HL-60 (cell line): ENCODE measurements around the gene BTN2A1.

Experiments
- CTCF ChIP-seq: IDR thresholded peaks from one replicate; pipeline ENCODE4 v1.5.1; 2011; ENCODE audit warnings: low read length, control low read depth, inconsistent platforms; ENCODE audit not compliant: insufficient read depth
- GABPA ChIP-seq: IDR thresholded peaks from 2 replicates; pipeline ENCODE4 v1.6.1; 2012; ENCODE audit warnings: low read depth
- POLR2AphosphoS5 ChIP-seq: IDR thresholded peaks from 2 replicates; pipeline ENCODE4 v1.6.1; 2012; ENCODE audit warnings: low read depth
- REST ChIP-seq: IDR thresholded peaks from 2 replicates; pipeline ENCODE4 v1.6.1; 2012; ENCODE audit warnings: low read depth; ENCODE audit not compliant: insufficient replicate concordance

- no peak for TF ChIP-seq REST
- TF ChIP-seq CTCF = no peak
- TF ChIP-seq POLR2AphosphoS5 = no peak
- no peak for TF ChIP-seq GABPA
Measured at GRCh38 chr6:26455357-26455970, 2.3 kb upstream of the BTN2A1 start.
